Measurements from ENCODE around the gene ZNF648. TPM values are rescaled to one million over a fixed set of nuclear protein-coding genes. Genes with fewer than 3 reads are reported as not detected.
"Not testable (repeated sequence)": the region's sequence is repeated elsewhere in the genome, so short reads cannot be mapped to it uniquely, and the experiment has no call there.

ZNF648 gene
- polyA plus RNA-seq (ENCODE audit: insufficient read length in 3 of 3) = under 1 TPM; 0.23 to 0.39 (median 0.33) TPM

- no peak for DNase-seq (ENCODE audit: low read depth in 3 of 3, low spot score in 2 of 3)
Measured at GRCh38 chr1:182061594-182061993, at the start of gene ZNF648. Gene ZNF648, minus strand, starts transcription at chr1:182061712. Its CDS starts 3,702 bp downstream, at chr1:182058010.

GRCh38 chr1:182110635-182111034, 49.1 kb upstream of the ZNF648 start:
- no peak for DNase-seq (ENCODE audit: low read depth in 3 of 3, low spot score in 2 of 3)

- no peak for DNase-seq (ENCODE audit: low read depth in 3 of 3, low spot score in 2 of 3)
Measured at GRCh38 chr1:182109771-182110170, 48.3 kb upstream of the ZNF648 start.

- no peak for DNase-seq (ENCODE audit: low read depth in 3 of 3, low spot score in 2 of 3)
Measured at GRCh38 chr1:182107209-182107608, 45.7 kb upstream of the ZNF648 start.

GRCh38 chr1:182102043-182102416, 40.5 kb upstream of the ZNF648 start:
- no peak for DNase-seq (ENCODE audit: low read depth in 3 of 3, low spot score in 2 of 3)

GRCh38 chr1:182101415-182102042, 40.0 kb upstream of the ZNF648 start:
- no peak for DNase-seq (ENCODE audit: low read depth in 3 of 3, low spot score in 2 of 3)

- no peak for DNase-seq (ENCODE audit: low read depth in 3 of 3, low spot score in 2 of 3)
Measured at GRCh38 chr1:182098301-182098700, 36.8 kb upstream of the ZNF648 start.

- DNase-seq (ENCODE audit: low read depth in 3 of 3, low spot score in 2 of 3) = no peak
Measured at GRCh38 chr1:182095946-182096345, 34.4 kb upstream of the ZNF648 start.

- not testable (repeated sequence) for DNase-seq (ENCODE audit: low read depth in 3 of 3, low spot score in 2 of 3)
Measured at GRCh38 chr1:182094514-182095005, 33.0 kb upstream of the ZNF648 start.

GRCh38 chr1:182093781-182094180, 32.3 kb upstream of the ZNF648 start:
- DNase-seq (ENCODE audit: low read depth in 3 of 3, low spot score in 2 of 3) = no peak

- DNase-seq (ENCODE audit: low read depth in 3 of 3, low spot score in 2 of 3) = no peak
Measured at GRCh38 chr1:182092336-182092735, 30.8 kb upstream of the ZNF648 start.

GRCh38 chr1:182091083-182091482, 29.6 kb upstream of the ZNF648 start:
- DNase-seq (ENCODE audit: low read depth in 3 of 3, low spot score in 2 of 3) = no peak

- no peak for DNase-seq (ENCODE audit: low read depth in 3 of 3, low spot score in 2 of 3)
Measured at GRCh38 chr1:182087719-182088350, 26.3 kb upstream of the ZNF648 start.

GRCh38 chr1:182087304-182087703, 25.8 kb upstream of the ZNF648 start:
- DNase-seq (ENCODE audit: low read depth in 3 of 3, low spot score in 2 of 3) = no peak

GRCh38 chr1:182086620-182087019, 25.1 kb upstream of the ZNF648 start:
- no peak for DNase-seq (ENCODE audit: low read depth in 3 of 3, low spot score in 2 of 3)

GRCh38 chr1:182086136-182086535, 24.6 kb upstream of the ZNF648 start:
- DNase-seq (ENCODE audit: low read depth in 3 of 3, low spot score in 2 of 3) = no peak

GRCh38 chr1:182085726-182086125, 24.2 kb upstream of the ZNF648 start:
- no peak for DNase-seq (ENCODE audit: low read depth in 3 of 3, low spot score in 2 of 3)

GRCh38 chr1:182084487-182085316, 23.2 kb upstream of the ZNF648 start:
- DNase-seq (ENCODE audit: low read depth in 3 of 3, low spot score in 2 of 3) = peak in 2 of 3 donors; percentile 53 to 64

- no peak for DNase-seq (ENCODE audit: low read depth in 3 of 3, low spot score in 2 of 3)
Measured at GRCh38 chr1:182083851-182084486, 22.5 kb upstream of the ZNF648 start.

- DNase-seq (ENCODE audit: low read depth in 3 of 3, low spot score in 2 of 3) = peak in 1 of 3 donors; percentile 35
Measured at GRCh38 chr1:182080955-182081582, 19.6 kb upstream of the ZNF648 start.
